ENCODE measurements around the gene ZBTB32.

GRCh38 chr19:35730326-35730725 is 26.0 kb downstream of the ZBTB32 start:
- TF ChIP-seq RFX5 (IDR thresholded peaks at IDR 0.05) (no peak), EP300 (IDR thresholded peaks at IDR 0.05) (no peak), JUN (IDR thresholded peaks at IDR 0.05) (no peak), GATA3 (IDR thresholded peaks at IDR 0.05; ENCODE audit: borderline replicate concordance) (no peak), POLR2A (IDR thresholded peaks at IDR 0.05; ENCODE audit: low read length) (no peak), SREBF2 (IDR thresholded peaks at IDR 0.05) (no peak), ESRRA (IDR thresholded peaks at IDR 0.05; ENCODE audit: borderline replicate concordance, low read length) (no peak), KDM5A (IDR thresholded peaks at IDR 0.05) (no peak), NR3C1 (IDR thresholded peaks at IDR 0.05) (no peak), BHLHE40 (IDR thresholded peaks at IDR 0.05; ENCODE audit: low read depth, low read length) (no peak)
- TF ChIP-seq, protein P1, sequence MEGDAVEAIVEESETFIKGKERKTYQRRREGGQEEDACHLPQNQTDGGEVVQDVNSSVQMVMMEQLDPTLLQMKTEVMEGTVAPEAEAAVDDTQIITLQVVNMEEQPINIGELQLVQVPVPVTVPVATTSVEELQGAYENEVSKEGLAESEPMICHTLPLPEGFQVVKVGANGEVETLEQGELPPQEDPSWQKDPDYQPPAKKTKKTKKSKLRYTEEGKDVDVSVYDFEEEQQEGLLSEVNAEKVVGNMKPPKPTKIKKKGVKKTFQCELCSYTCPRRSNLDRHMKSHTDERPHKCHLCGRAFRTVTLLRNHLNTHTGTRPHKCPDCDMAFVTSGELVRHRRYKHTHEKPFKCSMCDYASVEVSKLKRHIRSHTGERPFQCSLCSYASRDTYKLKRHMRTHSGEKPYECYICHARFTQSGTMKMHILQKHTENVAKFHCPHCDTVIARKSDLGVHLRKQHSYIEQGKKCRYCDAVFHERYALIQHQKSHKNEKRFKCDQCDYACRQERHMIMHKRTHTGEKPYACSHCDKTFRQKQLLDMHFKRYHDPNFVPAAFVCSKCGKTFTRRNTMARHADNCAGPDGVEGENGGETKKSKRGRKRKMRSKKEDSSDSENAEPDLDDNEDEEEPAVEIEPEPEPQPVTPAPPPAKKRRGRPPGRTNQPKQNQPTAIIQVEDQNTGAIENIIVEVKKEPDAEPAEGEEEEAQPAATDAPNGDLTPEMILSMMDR (IDR thresholded peaks at IDR 0.05): no peak
